CD14-positive monocyte (primary cell): ENCODE data around the gene CLCNKA. TPM values are rescaled to one million over a fixed set of nuclear protein-coding genes. Genes with fewer than 3 reads are reported as not detected.
"Not testable (repeated sequence)": the region's sequence is repeated elsewhere in the genome, so short reads cannot be mapped to it uniquely, and the experiment has no call there.

Experiments used
- DNase-seq, 3 donors: peaks; one replicate each; pipeline ENCODE4 v3.0.0-alpha.2; 2011 to 2022
- H2AFZ ChIP-seq: 2 replicates; pipeline ENCODE4 v1.6.0; 2012; ENCODE audit warnings: mild to moderate bottlenecking, low read depth, low read length, inconsistent platforms; ENCODE audit not compliant: insufficient read depth, poor library complexity, severe bottlenecking
- H3K27ac ChIP-seq, 2 donors: 1 replicate in 1 of 2; 2 replicates in 1 of 2; pipeline ENCODE4 v1.5.1; 2012 to 2013; ENCODE audit warnings: low read length in 2 of 2, control low read depth in 1 of 2, inconsistent platforms in 1 of 2, low read depth in 1 of 2, mild to moderate bottlenecking in 1 of 2
- H3K27me3 ChIP-seq, 2 donors: one replicate each; pipeline versions ENCODE4 v1.6.0 to v1.6.1; 2011 to 2013; ENCODE audit warnings: low read length in 2 of 2; ENCODE audit not compliant: control insufficient read depth in 2 of 2, insufficient read depth in 2 of 2
- H3K36me3 ChIP-seq, 2 donors: replicated peaks in 1 of 2; 1 replicate in 1 of 2; 2 replicates in 1 of 2; pipeline versions ENCODE4 v1.5.1 to v1.6.1; 2012 to 2013; ENCODE audit warnings: low read length in 2 of 2, control low read depth in 1 of 2, inconsistent platforms in 1 of 2, mild to moderate bottlenecking in 1 of 2; ENCODE audit not compliant: insufficient read depth in 2 of 2, control insufficient read depth in 1 of 2
- H3K4me1 ChIP-seq, 2 donors: 1 replicate in 1 of 2; 2 replicates in 1 of 2; pipeline versions ENCODE4 v1.5.1 to v1.6.1; 2012 to 2013; ENCODE audit warnings: low read length in 2 of 2, control low read depth in 1 of 2, inconsistent platforms in 1 of 2, mild to moderate bottlenecking in 1 of 2, moderate library complexity in 1 of 2; ENCODE audit not compliant: insufficient read depth in 2 of 2, control insufficient read depth in 1 of 2
- H3K4me2 ChIP-seq: replicated peaks from 2 replicates; pipeline ENCODE3; 2012; ENCODE audit warnings: low read length, moderate library complexity, mild to moderate bottlenecking; ENCODE audit not compliant: poor library complexity, severe bottlenecking; ENCODE audit errors: extremely low read depth
- H3K4me3 ChIP-seq, 3 experiments: fragments of 200-600 bp in 1 of 3; sonication (generic) in 1 of 3; replicated peaks in 1 of 3; 1 replicate in 2 of 3; 2 replicates in 1 of 3; pipeline ENCODE4 v1.5.1; 2011 to 2013; ENCODE audit warnings: low read length in 3 of 3, mild to moderate bottlenecking in 3 of 3, control low read depth in 2 of 3, low read depth in 2 of 3, inconsistent platforms in 1 of 3, moderate library complexity in 1 of 3
- H3K79me2 ChIP-seq: 2 replicates; pipeline ENCODE4 v1.6.0; 2012; ENCODE audit warnings: mild to moderate bottlenecking, control low read depth, inconsistent platforms, low read length, moderate library complexity; ENCODE audit not compliant: insufficient read depth
- H3K9ac ChIP-seq: 2 replicates; pipeline ENCODE4 v1.6.0; 2017; ENCODE audit warnings: low read length, mild to moderate bottlenecking; ENCODE audit not compliant: insufficient read depth, poor library complexity, severe bottlenecking
- H3K9me3 ChIP-seq, 2 donors: replicated peaks in 1 of 2; 1 replicate in 1 of 2; 2 replicates in 1 of 2; pipeline versions ENCODE4 v1.5.1 to v1.6.1; 2012 to 2013; ENCODE audit warnings: low read length in 2 of 2, control low read depth in 1 of 2; ENCODE audit not compliant: control insufficient read depth in 1 of 2, insufficient read depth in 1 of 2
- H4K20me1 ChIP-seq: 2 replicates; pipeline ENCODE4 v1.6.0; 2012; ENCODE audit warnings: mild to moderate bottlenecking, low read length, control low read depth, moderate library complexity; ENCODE audit not compliant: insufficient read depth
- H3K27ac Mint-ChIP-seq, 7 donors: one replicate each; pipeline ENCODE4 v1.8.0; 2020; ENCODE audit warnings: mild to moderate bottlenecking in 7 of 7, mixed read lengths in 7 of 7, moderate library complexity in 6 of 7, inconsistent platforms in 2 of 7
- H3K27me3 Mint-ChIP-seq, 3 donors: one replicate each; pipeline ENCODE4 v1.8.0; 2021 to 2022; ENCODE audit warnings: low read depth in 3 of 3, mild to moderate bottlenecking in 3 of 3, mixed read lengths in 3 of 3, moderate library complexity in 3 of 3, inconsistent platforms in 1 of 3
- H3K36me3 Mint-ChIP-seq, 2 donors: one replicate each; pipeline ENCODE4 v1.8.0; 2020; ENCODE audit warnings: mixed read lengths in 2 of 2, inconsistent platforms in 1 of 2, mild to moderate bottlenecking in 1 of 2
- H3K4me1 Mint-ChIP-seq: one replicate; pipeline ENCODE4 v1.8.0; 2020; ENCODE audit warnings: mild to moderate bottlenecking, mixed read lengths
- H3K4me3 Mint-ChIP-seq, 2 donors: one replicate each; pipeline ENCODE4 v1.8.0; 2020; ENCODE audit warnings: mild to moderate bottlenecking in 2 of 2, mixed read lengths in 2 of 2, moderate library complexity in 1 of 2
- H3K9me3 Mint-ChIP-seq, 7 donors: one replicate each; pipeline ENCODE4 v1.8.0; 2020 to 2022; ENCODE audit warnings: mixed read lengths in 7 of 7, mild to moderate bottlenecking in 6 of 7, moderate library complexity in 6 of 7, inconsistent platforms in 2 of 7
- CTCF ChIP-seq: fragments of 200-600 bp; IDR thresholded peaks from one replicate; pipeline ENCODE4 v1.8.0; 2022; ENCODE audit warnings: antibody characterized with exemption, mild to moderate bottlenecking
- WGBS: methylation state at CpG from one replicate; pipeline ENCODE4 v1.1.5; 2013; ENCODE audit warnings: missing lambda C conversion rate; ENCODE audit not compliant: insufficient coverage; 5-methylcytosine and 5-hydroxymethylcytosine counted together
- intact Hi-C, 2 donors: fragments of 100-400 bp; cut with micrococcal nuclease; formaldehyde crosslinking; loops; one replicate each; pipeline versions ENCODE4 v1.15.0 to v1.15.1; 2023
- polyA plus RNA-seq, 3 donors: library from polyadenylated mRNA; depleted of rRNA in 1 of 3; unstranded in 2 of 3; stranded (reverse) in 1 of 3; fragments of 300-500 nt in 2 of 3; fragments of >200 nt in 1 of 3; fragmentation: Illumina TruSeq in 2 of 3; gene quantifications; 1 replicate in 2 of 3; 2 replicates in 1 of 3; pipeline ENCODE4 v1.2.3, GENCODE V29; 2012 to 2021

Gene CLCNKA
- polyA plus RNA-seq, 3 donors = 0.07 TPM; not detected in 2

GRCh38 chr1:16038620-16038912, 16.7 kb downstream of the CLCNKA start:
- H3K9ac ChIP-seq = no peak overlapping the region
- WGBS = 71% methylated on average over 2 of the region's 4 CpGs
- no peak overlapping the region for H3K27ac Mint-ChIP-seq
- no peaks in the 10 kb centered on the region for H3K79me2 ChIP-seq
- H3K4me3 Mint-ChIP-seq = no peak overlapping the region
- H3K4me3 ChIP-seq = no peak overlapping the region
- no peaks in the 10 kb centered on the region for H3K36me3 ChIP-seq
- H3K4me2 ChIP-seq = no peak overlapping the region
- no peaks in the 10 kb centered on the region for H3K4me1 Mint-ChIP-seq
- no peak for DNase-seq
- no peak overlapping the region for H2AFZ ChIP-seq
- no peaks in the 10 kb centered on the region for H3K9me3 ChIP-seq
- H3K27me3 Mint-ChIP-seq = peaks cover 4 to 13% (median 9%) of the 10 kb centered on the region in 3 donors
- H3K36me3 Mint-ChIP-seq = no peaks in the 10 kb centered on the region
- H4K20me1 ChIP-seq = no peaks in the 10 kb centered on the region
- H3K27ac ChIP-seq = no peak overlapping the region
- intact Hi-C loops = no loop called here
- H3K4me1 ChIP-seq = no peaks in the 10 kb centered on the region
- no peaks in the 10 kb centered on the region for H3K27me3 ChIP-seq
- H3K9me3 Mint-ChIP-seq = no peaks in the 10 kb centered on the region
- no peak for TF ChIP-seq CTCF

- not testable (repeated sequence) for H3K36me3 Mint-ChIP-seq, H3K4me1 ChIP-seq, H3K27ac ChIP-seq, H4K20me1 ChIP-seq, H3K79me2 ChIP-seq, H3K4me2 ChIP-seq, H3K4me3 ChIP-seq, H3K9me3 Mint-ChIP-seq, H3K4me1 Mint-ChIP-seq, H3K27ac Mint-ChIP-seq, H3K9me3 ChIP-seq, H3K4me3 Mint-ChIP-seq, H2AFZ ChIP-seq, H3K27me3 ChIP-seq, H3K9ac ChIP-seq, H3K36me3 ChIP-seq, DNase-seq
- intact Hi-C loops = loop anchor here in 1 of 2 donors (2.0 kb wide), 1 partner anchor 23 kb away; no protein-coding TSS in a partner anchor
- peaks cover 4 to 10% (median 10%) of the 10 kb centered on the region in 3 donors for H3K27me3 Mint-ChIP-seq
- WGBS = 75% methylated on average over 3 of the region's 8 CpGs
Measured at GRCh38 chr1:16039871-16040270, 18.0 kb downstream of the CLCNKA start.
